MV-4-11 (cell line): ENCODE data around the gene ACAA2.
A peak's percentile ranks its signal among the peaks of the same experiment; 100 is the strongest.
"Not testable (repeated sequence)": the region's sequence is repeated elsewhere in the genome, so short reads cannot be mapped to it uniquely, and the experiment has no call there.

Source experiments
- DNase-seq: peaks from one replicate; lab custom pipeline; 2025; lab: John Stamatoyannopoulos, UW

Gene ACAA2

DNA sequence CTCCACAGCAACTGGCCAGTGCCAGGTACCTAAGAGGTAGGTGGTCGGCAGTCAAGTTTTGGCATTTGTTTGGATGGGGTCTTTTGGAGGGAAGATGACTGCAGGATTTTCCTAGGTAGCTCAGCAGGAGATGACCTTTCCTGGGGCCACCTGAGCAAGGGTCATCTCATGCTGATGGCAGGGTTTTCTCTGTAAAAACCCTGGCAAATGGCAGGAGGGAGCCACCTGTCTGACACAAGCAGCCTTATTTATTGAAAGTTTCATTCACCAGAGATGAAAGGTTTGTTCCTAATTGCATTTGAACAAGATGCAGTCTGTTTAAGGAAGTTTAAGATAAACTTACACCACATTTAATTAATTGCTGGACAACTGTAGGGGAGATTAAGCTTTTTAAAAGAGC is 31.6 kb upstream of the ACAA2 start:
- DNase-seq, result no peak

GRCh38 chr18:49843778-49844625 is 30.7 kb upstream of the ACAA2 start:
- no peak for DNase-seq

DNA sequence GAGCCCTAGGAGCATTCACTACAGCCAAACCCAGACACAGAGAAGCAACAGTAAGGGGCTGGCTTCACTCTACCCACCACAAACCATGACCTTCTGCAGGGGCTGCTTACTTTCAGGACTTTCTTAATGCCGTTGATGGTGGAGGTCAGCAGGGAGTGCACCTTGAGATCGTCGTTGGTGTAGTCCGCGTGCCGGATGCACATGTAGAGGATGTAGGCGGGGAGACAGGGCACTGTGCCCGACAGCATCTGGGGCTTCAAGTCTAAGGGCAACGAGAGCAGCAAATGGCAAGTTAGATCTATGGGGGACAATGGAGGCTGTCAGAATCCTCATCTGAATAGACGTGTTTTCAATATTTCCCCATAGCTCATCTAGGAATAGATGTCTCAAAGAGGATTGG is 29.8 kb upstream of the ACAA2 start:
- DNase-seq, result no peak

DNA sequence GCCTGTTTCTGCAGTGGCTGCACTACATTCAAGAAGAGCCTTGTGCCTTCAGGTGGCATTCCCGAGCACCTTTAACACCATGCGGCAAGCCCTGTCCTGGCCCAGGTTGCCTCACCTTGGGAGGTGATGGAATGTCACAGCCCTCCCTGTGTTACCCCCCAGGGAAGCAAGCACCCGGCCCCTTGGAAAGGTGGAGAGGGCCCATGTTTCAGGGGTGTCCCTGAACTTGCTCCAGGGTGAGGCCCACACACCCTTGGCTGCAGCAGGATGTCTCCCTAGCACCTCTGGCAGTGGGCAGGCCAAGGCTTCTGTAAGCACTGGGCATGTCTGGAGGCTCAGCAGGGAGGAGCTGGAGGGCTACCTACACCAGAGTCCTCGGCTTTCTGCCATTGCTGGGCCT is 29.3 kb upstream of the ACAA2 start:
- no peak for DNase-seq

DNA sequence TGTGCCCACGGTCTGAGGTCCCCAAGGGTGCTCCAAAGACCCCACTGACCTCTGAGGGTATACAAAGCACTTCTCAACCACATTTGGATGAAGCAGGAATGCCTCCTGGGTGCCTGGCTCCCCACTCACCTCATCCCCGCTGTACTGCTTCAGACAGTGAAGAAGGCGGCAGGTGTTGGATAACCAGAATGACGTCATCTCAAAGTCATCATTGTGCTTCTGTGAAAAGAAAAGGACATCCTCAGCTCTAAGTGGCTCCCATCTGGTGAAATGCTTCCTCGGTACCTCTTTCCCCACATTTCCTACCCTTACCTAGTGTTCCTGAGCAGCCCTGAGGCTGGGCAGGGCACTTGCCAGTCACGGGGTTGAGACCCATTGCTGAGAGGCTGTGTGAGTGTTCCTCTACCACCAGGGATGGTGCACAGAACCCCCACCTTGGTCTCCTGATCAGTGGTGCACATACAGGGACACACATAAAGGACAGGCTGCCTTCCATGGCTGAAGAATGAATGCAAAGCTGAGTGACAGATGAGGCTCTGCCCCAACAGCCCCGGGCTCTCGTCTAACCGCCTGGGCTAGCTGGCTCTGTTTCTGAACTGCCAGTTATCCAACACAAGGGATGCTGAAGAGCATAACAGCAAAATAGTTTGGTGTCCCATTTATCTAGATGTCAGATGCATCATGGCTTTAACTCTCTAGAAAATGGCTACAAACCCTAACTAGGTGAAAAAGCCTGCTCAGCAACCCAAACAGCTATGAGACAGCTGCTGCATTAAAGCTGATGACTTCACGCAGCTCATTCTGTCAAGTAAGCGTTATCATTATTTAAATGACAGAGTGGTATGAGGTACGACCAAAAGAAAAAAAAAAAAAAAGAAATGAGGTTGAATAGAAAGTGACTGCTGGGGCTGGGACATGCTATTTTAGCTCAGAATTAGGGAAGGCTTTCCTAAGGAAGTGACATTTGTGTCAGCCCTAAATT is 28.2 kb upstream of the ACAA2 start:
- DNase-seq, result no peak

DNA sequence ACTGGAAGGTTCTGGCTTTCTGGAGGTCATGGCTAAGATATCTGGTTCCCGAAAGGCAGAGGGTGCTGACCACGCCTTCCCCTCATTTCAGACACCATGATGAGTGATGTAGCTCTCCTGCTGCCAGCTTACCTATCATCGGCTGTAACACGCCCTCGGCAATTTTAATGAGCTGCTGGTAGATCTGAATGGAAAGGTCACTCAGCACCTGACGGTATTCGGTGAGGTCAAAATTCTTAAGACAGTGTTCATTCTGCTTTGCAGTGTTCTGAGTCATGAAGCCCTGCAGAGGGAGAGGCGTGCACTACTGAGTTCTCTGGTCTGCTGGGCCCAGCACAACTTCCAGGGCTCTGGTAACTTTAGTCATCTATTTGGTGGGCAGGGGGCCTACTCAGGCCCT is 25.7 kb upstream of the ACAA2 start:
- no peak for DNase-seq

DNA sequence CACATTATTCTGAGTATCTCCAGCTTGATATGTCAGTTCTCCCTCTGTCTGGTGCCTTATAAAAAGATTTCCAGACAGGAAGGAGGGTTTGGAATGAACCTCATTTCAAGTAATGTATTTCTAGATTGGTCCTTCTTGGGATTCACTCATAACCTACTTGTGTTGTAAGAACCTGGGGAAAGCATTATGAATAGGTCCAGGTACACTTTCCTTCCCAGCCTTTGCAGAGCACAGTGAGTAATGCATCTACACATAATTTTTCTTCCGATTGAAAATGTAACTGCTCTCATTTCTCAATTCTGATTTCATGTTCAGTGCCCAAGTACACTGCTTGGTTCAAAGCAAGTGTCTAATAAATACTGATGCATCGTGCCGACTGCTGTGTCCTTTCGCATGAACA is 25.0 kb upstream of the ACAA2 start:
- no peak for DNase-seq

GRCh38 chr18:49837889-49838288 is 24.6 kb upstream of the ACAA2 start:
- no peak for DNase-seq

- not testable (repeated sequence) for DNase-seq
These were observed 24.0 kb upstream of the ACAA2 start for GRCh38 chr18:49837316-49837835.

DNA sequence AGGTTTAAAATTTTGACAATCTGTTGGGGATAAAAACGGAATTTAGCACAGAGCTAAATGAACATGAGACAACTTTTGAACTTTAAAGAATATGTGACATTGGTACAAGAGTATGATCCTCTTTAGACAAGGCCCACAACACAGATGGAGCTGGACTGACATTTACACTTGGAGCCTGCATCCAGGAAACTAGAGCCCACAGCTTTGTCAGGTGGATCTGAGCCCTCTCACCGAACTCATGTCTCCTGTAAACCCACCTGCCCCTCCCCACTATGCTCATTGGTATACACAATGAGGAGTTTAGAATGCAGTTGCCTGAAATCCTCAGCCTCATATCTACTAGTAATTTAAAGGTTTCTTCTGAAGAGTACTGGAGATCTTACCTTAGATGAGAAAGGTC is 22.1 kb upstream of the ACAA2 start:
- DNase-seq, result no peak

DNA sequence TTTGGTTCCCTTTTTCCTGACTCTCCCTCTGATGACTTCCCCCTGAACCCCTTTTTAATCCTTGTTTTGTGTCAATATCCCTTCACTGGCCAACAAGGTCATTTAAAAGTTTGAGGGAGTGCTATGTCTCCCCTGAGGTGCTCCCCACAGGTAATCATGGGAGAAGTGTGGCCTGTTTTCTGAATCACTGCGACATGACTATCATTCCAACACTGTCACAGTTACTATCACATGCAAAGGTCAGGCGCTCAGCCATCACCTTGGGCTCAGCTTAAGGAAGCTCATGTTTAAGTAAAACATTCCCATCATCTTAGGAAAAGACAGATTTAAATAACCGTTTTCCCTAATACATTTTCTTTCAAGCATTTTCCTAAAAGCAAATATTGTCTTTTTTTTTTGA is 20.9 kb upstream of the ACAA2 start:
- no peak for DNase-seq

GRCh38 chr18:49833814-49834213 is 20.5 kb upstream of the ACAA2 start:
- DNase-seq, result no peak

DNA sequence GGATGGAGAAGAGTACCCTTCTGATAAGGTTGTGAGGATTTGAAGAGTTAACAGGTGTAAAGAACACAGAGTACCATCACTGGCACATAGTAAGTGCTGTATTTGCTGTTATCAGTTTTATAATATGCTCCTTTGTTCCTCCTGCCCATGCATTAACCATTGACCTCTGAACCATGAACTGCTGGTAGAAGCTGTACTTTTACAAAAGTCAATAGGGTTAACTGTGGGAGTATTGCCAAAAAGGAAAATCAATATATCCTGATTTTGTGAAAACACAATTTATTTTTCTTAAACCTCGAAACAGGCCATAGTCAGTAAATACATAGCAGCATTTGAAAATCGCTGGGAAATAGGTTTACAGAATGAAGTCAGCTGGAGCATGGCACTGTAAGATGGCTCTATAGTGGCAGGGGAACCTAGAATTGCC is 18.9 kb upstream of the ACAA2 start:
- no peak for DNase-seq

GRCh38 chr18:49827996-49828395 is 14.7 kb upstream of the ACAA2 start:
- DNase-seq, result no peak

DNA sequence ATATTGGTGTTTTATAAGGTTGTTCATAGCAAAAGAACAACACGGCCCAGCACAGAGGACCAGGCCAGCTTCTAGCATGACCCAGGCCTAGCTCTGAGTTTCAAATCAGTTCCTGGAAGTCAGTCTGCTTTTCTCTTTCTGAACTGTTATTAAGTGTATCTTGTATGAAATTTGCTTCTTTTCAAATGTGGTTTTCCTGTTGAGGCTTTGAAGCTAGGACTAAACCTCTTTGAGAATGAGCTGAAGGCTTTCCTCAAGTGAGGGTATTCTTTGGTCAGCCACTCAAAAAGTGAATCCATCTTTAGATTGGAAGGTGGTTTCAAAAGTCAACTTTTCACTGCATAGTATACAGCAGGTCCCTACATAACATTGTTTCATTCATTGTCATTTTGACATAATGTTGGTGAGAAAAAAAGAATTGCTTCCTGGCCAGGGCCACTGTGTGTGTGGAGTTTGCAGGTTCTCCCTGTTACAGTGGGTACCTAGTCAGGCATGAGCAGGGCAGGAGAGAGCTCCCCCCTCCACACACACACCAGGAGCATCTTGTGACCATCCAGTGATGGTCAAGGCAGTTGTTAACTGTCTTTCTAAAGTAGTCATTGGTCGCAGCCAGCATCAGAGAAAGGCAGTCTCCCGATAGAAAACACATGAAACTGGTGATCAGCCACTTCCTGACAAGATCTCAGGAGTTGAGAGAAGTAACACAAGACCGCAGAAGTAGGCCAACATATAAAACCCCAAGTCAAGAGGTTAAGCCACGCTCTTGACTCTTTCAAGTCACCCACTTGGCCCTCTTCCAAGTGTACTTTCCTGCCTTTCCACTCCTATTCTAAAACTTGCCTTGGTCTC is 6.7 kb upstream of the ACAA2 start:
- DNase-seq, result peak; percentile 74

GRCh38 chr18:49819071-49819662 is 5.8 kb upstream of the ACAA2 start:
- DNase-seq, result no peak

DNA sequence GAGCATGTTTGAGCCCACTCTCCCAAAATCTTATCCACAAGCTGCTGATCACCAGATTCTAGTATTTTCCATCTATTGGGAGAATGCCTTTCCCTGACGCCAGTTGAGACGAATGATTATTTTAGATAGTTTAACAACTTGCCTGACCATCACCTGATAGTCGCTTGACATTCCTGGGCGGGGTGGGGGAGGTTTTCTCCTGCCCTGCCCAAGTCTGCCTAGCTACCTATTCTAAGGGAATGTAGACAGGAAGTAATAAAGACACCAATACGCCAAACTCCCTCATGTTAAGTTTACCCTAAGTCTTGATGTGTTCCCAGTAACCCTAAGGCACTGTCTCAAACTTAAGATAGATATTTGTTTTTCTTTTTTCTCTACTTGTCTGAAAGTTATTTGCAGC is 4.6 kb upstream of the ACAA2 start:
- no peak for DNase-seq

GRCh38 chr18:49815927-49816326 is 2.6 kb upstream of the ACAA2 start:
- no peak for DNase-seq

DNA sequence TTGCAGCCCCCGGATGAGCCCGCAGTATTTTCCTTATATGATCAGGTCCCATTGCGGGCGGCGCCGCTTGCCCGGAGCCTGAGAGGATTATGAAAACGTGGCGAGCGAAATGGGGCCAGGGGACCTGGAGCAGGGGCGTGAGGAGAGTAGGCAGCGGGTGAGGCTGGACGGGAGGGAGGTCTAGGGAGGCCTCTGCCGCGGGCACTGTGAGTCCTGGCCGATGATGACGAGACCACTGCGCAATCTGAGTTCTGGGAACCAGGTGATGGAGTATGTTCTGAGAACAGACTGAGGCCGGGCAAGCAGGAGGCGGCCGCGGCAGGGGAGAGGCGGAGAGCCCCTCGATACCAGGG is 790 bp upstream of the ACAA2 start:
- peak; percentile 20 for DNase-seq

- DNase-seq, result peak; percentile 21
These were observed 339 bp downstream of the ACAA2 start for GRCh38 chr18:49813069-49813318.

- no peak for DNase-seq
These were observed 856 bp downstream of the ACAA2 start for GRCh38 chr18:49812286-49813068.
